GM19043 (cell line): ENCODE measurements around the gene EFCAB13.
A peak's percentile ranks its signal among the peaks of the same experiment; 100 is the strongest.
"Not testable (repeated sequence)": the region's sequence is repeated elsewhere in the genome, so short reads cannot be mapped to it uniquely, and the experiment has no call there.

Source experiments
- ATAC-seq: cut with Tn5 transposase; IDR thresholded peaks from one replicate; pipeline ENCODE4 v1.9.1; 2021; ENCODE audit warnings: low read depth; ENCODE audit not compliant: unreplicated experiment

The EFCAB13 gene

GRCh38 chr17:47324224-47325020 is 667 bp downstream of the EFCAB13 start:
- peak; percentile 30 for ATAC-seq

- ATAC-seq = no peak
These were observed 1.4 kb downstream of the EFCAB13 start for GRCh38 chr17:47325176-47325575.

GRCh38 chr17:47330548-47330947 is 6.8 kb downstream of the EFCAB13 start:
- ATAC-seq = no peak

GRCh38 chr17:47332287-47332686 is 8.5 kb downstream of the EFCAB13 start:
- no peak for ATAC-seq

GRCh38 chr17:47335101-47335936 is 11.6 kb downstream of the EFCAB13 start:
- no peak for ATAC-seq

GRCh38 chr17:47338026-47338425 is 14.3 kb downstream of the EFCAB13 start:
- no peak for ATAC-seq

- no peak for ATAC-seq
These were observed 29.1 kb downstream of the EFCAB13 start for GRCh38 chr17:47352848-47353247.

GRCh38 chr17:47358652-47359051 is 34.9 kb downstream of the EFCAB13 start:
- no peak for ATAC-seq

GRCh38 chr17:47363171-47363570 is 39.4 kb downstream of the EFCAB13 start:
- no peak for ATAC-seq

- no peak for ATAC-seq
These were observed 43.5 kb downstream of the EFCAB13 start for GRCh38 chr17:47367257-47367656.

- no peak for ATAC-seq
These were observed 44.5 kb downstream of the EFCAB13 start for GRCh38 chr17:47368262-47368661.

- ATAC-seq = not testable (repeated sequence)
These were observed 47.1 kb downstream of the EFCAB13 start for GRCh38 chr17:47370899-47371298.

GRCh38 chr17:47373002-47373401 is 49.2 kb downstream of the EFCAB13 start:
- ATAC-seq = no peak

GRCh38 chr17:47376247-47376646 is 52.5 kb downstream of the EFCAB13 start:
- ATAC-seq = no peak

- ATAC-seq = no peak
These were observed 65.1 kb downstream of the EFCAB13 start for GRCh38 chr17:47388825-47389224.

GRCh38 chr17:47397532-47398128 is 73.9 kb downstream of the EFCAB13 start:
- ATAC-seq = not testable (repeated sequence)

GRCh38 chr17:47400333-47400732 is 76.6 kb downstream of the EFCAB13 start:
- ATAC-seq = no peak

GRCh38 chr17:47401100-47401499 is 77.3 kb downstream of the EFCAB13 start:
- no peak for ATAC-seq

- no peak for ATAC-seq
These were observed 80.3 kb downstream of the EFCAB13 start for GRCh38 chr17:47404006-47404405.

GRCh38 chr17:47404875-47405274 is 81.1 kb downstream of the EFCAB13 start:
- no peak for ATAC-seq

GRCh38 chr17:47413872-47414271 is 90.1 kb downstream of the EFCAB13 start:
- ATAC-seq = no peak
